IMR-90 (cell line): ENCODE results near the gene ERP27. TPM values are rescaled to one million over a fixed set of nuclear protein-coding genes. Genes with fewer than 3 reads are reported as not detected.

Experiments used
- ATAC-seq: fragments of 200-7000 bp; cut with Tn5 transposase; 2 replicates; pipeline ENCODE4 v1.9.1; 2020; ENCODE audit warnings: low read depth, mild to moderate bottlenecking, moderate library complexity
- BruUV-seq: library from RNA; stranded (reverse); fragments of 400-500 nt; replicated peaks from 2 replicates; lab custom pipeline; 2021; lab: Mats Ljungman, UMichigan
- CTCF ChIA-PET: fragments of 300-600 bp; formaldehyde crosslinking; extraction: SDS; loops from one replicate; lab custom pipeline; 2021; ENCODE audit warnings: antibody characterized with exemption; lab: Yijun Ruan, JAX
- POLR2A ChIA-PET: fragments of 300-600 bp; sonication (Branson Sonifier 250); formaldehyde crosslinking; loops from one replicate; lab custom pipeline; 2022; ENCODE audit warnings: antibody characterized with exemption; ENCODE audit not compliant: unreplicated experiment; lab: Charles Lee
- DNase-seq: peaks from one replicate; pipeline ENCODE4 v3.0.0; 2013
- H2AFZ ChIP-seq: replicated peaks from 2 replicates; pipeline ENCODE3; 2013; ENCODE audit warnings: low read length, mild to moderate bottlenecking; ENCODE audit not compliant: poor library complexity
- H2AK5ac ChIP-seq: 2 replicates; pipeline ENCODE4 v1.6.1; 2013; ENCODE audit warnings: low read depth, low read length, inconsistent platforms
- H2AK9ac ChIP-seq: replicated peaks from 2 replicates; pipeline ENCODE3; 2013; ENCODE audit warnings: mild to moderate bottlenecking, low read depth, low read length, moderate library complexity; ENCODE audit not compliant: poor library complexity
- H2BK120ac ChIP-seq: 2 replicates; pipeline ENCODE4 v1.6.1; 2013; ENCODE audit warnings: low read depth, low read length, inconsistent platforms
- H2BK15ac ChIP-seq: 3 replicates; pipeline ENCODE4 v1.6.1; 2013; ENCODE audit warnings: low read depth, low read length, inconsistent platforms
- H2BK20ac ChIP-seq: 2 replicates; pipeline ENCODE4 v1.6.1; 2013; ENCODE audit warnings: low read depth, mild to moderate bottlenecking, inconsistent platforms, low read length, moderate library complexity
- H2BK5ac ChIP-seq: 2 replicates; pipeline ENCODE4 v1.6.1; 2013; ENCODE audit warnings: mild to moderate bottlenecking, low read depth, low read length, inconsistent platforms; ENCODE audit not compliant: poor library complexity, severe bottlenecking
- H3K14ac ChIP-seq: replicated peaks from 2 replicates; pipeline ENCODE4 v1.6.1; 2013; ENCODE audit warnings: low read depth, low read length, inconsistent platforms
- H3K18ac ChIP-seq: 2 replicates; pipeline ENCODE4 v1.6.1; 2013; ENCODE audit warnings: low read depth, low read length, control low read depth
- H3K23ac ChIP-seq: 2 replicates; pipeline ENCODE4 v1.6.1; 2013; ENCODE audit warnings: low read depth, low read length, inconsistent platforms
- H3K27ac ChIP-seq: 2 replicates; pipeline ENCODE4 v1.5.1; 2013; ENCODE audit warnings: mild to moderate bottlenecking, control low read depth, low read length; ENCODE audit not compliant: insufficient read depth
- H3K27me3 ChIP-seq: 2 replicates; pipeline ENCODE4 v1.6.1; 2013; ENCODE audit warnings: low read length; ENCODE audit not compliant: control insufficient read depth, insufficient read depth
- H3K36me3 ChIP-seq: 2 replicates; pipeline ENCODE4 v1.6.1; 2013; ENCODE audit warnings: low read length, mixed read lengths; ENCODE audit not compliant: control insufficient read depth, insufficient read depth
- H3K4ac ChIP-seq: 2 replicates; pipeline ENCODE4 v1.6.1; 2013; ENCODE audit warnings: low read depth, low read length, inconsistent platforms
- H3K4me1 ChIP-seq: 2 replicates; pipeline ENCODE4 v1.6.1; 2013; ENCODE audit warnings: low read length, mixed read lengths; ENCODE audit not compliant: control insufficient read depth, insufficient read depth
- H3K4me2 ChIP-seq: 2 replicates; pipeline ENCODE4 v1.6.1; 2013; ENCODE audit warnings: low read depth, mild to moderate bottlenecking, control low read depth, low read length, moderate library complexity
- H3K4me3 ChIP-seq: 2 replicates; pipeline ENCODE4 v1.5.1; 2013; ENCODE audit warnings: low read depth, mild to moderate bottlenecking, control low read depth, low read length, moderate library complexity; ENCODE audit not compliant: insufficient read depth
- H3K56ac ChIP-seq: 2 replicates; pipeline ENCODE4 v1.6.1; 2013; ENCODE audit warnings: low read length, inconsistent platforms; ENCODE audit not compliant: insufficient read depth; ENCODE audit errors: extremely low read depth
- H3K79me1 ChIP-seq, 2 experiments: 2 replicates each; pipeline ENCODE4 v1.6.1; 2013; ENCODE audit warnings: low read length in 2 of 2, inconsistent platforms in 1 of 2, low read depth in 1 of 2
- H3K9ac ChIP-seq: 2 replicates; pipeline ENCODE4 v1.6.1; 2013; ENCODE audit warnings: low read depth, low read length, control low read depth
- H3K9me1 ChIP-seq: 2 replicates; pipeline ENCODE4 v1.6.1; 2013; ENCODE audit warnings: low read length, inconsistent platforms; ENCODE audit not compliant: insufficient read depth
- H3K9me3 ChIP-seq: 2 replicates; pipeline ENCODE4 v1.6.1; 2013; ENCODE audit warnings: low read length; ENCODE audit not compliant: control insufficient read depth, insufficient read depth
- H4K20me1 ChIP-seq: 2 replicates; pipeline ENCODE4 v1.6.1; 2013; ENCODE audit warnings: low read length, inconsistent platforms; ENCODE audit not compliant: insufficient read depth
- H4K5ac ChIP-seq: 2 replicates; pipeline ENCODE4 v1.6.1; 2013; ENCODE audit warnings: mild to moderate bottlenecking, low read depth, low read length, control low read depth
- H4K8ac ChIP-seq, 2 experiments: 2 replicates each; pipeline ENCODE4 v1.6.1; 2013; ENCODE audit warnings: low read depth in 2 of 2, low read length in 2 of 2, control low read depth in 1 of 2, inconsistent platforms in 1 of 2
- H4K91ac ChIP-seq: 2 replicates; pipeline ENCODE4 v1.6.1; 2013; ENCODE audit warnings: low read depth, low read length, inconsistent platforms; ENCODE audit not compliant: insufficient read depth
- RFX5 ChIP-seq: IDR thresholded peaks from 2 replicates; pipeline ENCODE4 v1.8.0; 2012; ENCODE audit warnings: low read depth, mild to moderate bottlenecking, low read length, moderate library complexity
- USF2 ChIP-seq: fragments of 150-350 bp; IDR thresholded peaks from 2 replicates; pipeline ENCODE4 v1.6.1; 2017; ENCODE audit warnings: mild to moderate bottlenecking, antibody characterized with exemption, low read length, low read depth
- WGBS, 2 experiments: methylation state at CpG; one replicate each; pipeline versions ENCODE4 v1.1.5 to v1.1.7; 2013; ENCODE audit warnings: missing lambda C conversion rate in 2 of 2; ENCODE audit not compliant: insufficient read length in 1 of 2; ENCODE audit errors: extremely low coverage in 2 of 2; 5-methylcytosine and 5-hydroxymethylcytosine counted together
- dilution Hi-C: fragments of 300-500 bp; cut with HindIII; formaldehyde crosslinking; loops from one replicate; pipeline ENCODE4 v1.14.3; 2018; ENCODE audit warnings: low sequenced_read_pairs; ENCODE audit not compliant: unreplicated experiment
- in situ Hi-C: fragments of 300-500 bp; cut with MboI; formaldehyde crosslinking; loops from 3 replicates; pipeline ENCODE4 v1.14.3; 2019; ENCODE audit warnings: low sequenced_read_pairs, inconsistent platforms, mixed read lengths
- intact Hi-C: fragments of 100-400 bp; cut with micrococcal nuclease; formaldehyde crosslinking; loops from 2 replicates; pipeline ENCODE4 v1.10.0; 2022
- polyA plus RNA-seq, 3 experiments: library from polyadenylated mRNA; depleted of rRNA; stranded (reverse); fragments of >200 nt; gene quantifications; 2 replicates each; pipeline ENCODE4 v1.2.3, GENCODE V29; 2012; ENCODE audit warnings: low replicate concordance in 1 of 3
- total RNA-seq: library from RNA; depleted of rRNA; stranded (reverse); fragments of >200 nt; gene quantifications from 2 replicates; pipeline ENCODE4 v1.2.3, GENCODE V29; 2012

Gene ERP27
- total and polyA plus RNA-seq, 2 of the 4 experiments (the other 2 are of a cell fraction), result not detected

GRCh38 chr12:14941369-14941768, 3.0 kb upstream of the ERP27 start:
- Histone ChIP-seq H2BK15ac (no peak overlapping the region), H2AK9ac (no peak overlapping the region), H2BK20ac (no peak overlapping the region), H3K23ac (no peak overlapping the region), H3K9me3 (no peaks in the 10 kb centered on the region), H3K36me3 (no peaks in the 10 kb centered on the region), H3K9me1 (no peaks in the 10 kb centered on the region), H3K4me3 (no peak overlapping the region), H3K9ac (no peak overlapping the region), H3K18ac (no peak overlapping the region), H4K5ac (no peak overlapping the region), H4K8ac (no peak overlapping the region), H3K27me3 (no peaks in the 10 kb centered on the region), H2AFZ (no peak overlapping the region), H3K79me1 (no peaks in the 10 kb centered on the region), H2BK5ac (no peak overlapping the region), H2AK5ac (no peak overlapping the region), H3K4me1 (no peaks in the 10 kb centered on the region), H4K91ac (no peak overlapping the region), H3K14ac (no peak overlapping the region), H3K27ac (no peak overlapping the region), H3K4ac (no peak overlapping the region), H4K20me1 (no peaks in the 10 kb centered on the region), H3K56ac (no peak overlapping the region), H3K4me2 (no peak overlapping the region), H2BK120ac (no peak overlapping the region)
- DNase-seq (no peak), ATAC-seq (no peak)
- TF ChIP-seq USF2, result no peak
- no peak for TF ChIP-seq RFX5
- dilution Hi-C loops, result no loop called here
- CTCF ChIA-PET, result no interaction called here
- no TSS peak for BruUV-seq
- POLR2A ChIA-PET, result no interaction called here
- intact Hi-C loops, result no loop called here
- in situ Hi-C loops, result no loop called here
- no CpG with 5 or more reads among the region's 2 CpGs for WGBS, 2 experiments
